ENCODE results near the gene STAP1.
"Not testable (repeated sequence)": the region's sequence is repeated elsewhere in the genome, so short reads cannot be mapped to it uniquely, and the experiment has no call there.

Gene STAP1

GRCh38 chr4:67632492-67632891 lies 74.0 kb downstream of the STAP1 start:
- no peak for DNase-seq

- DNase-seq, result no peak
Measured at GRCh38 chr4:67634741-67635140, 76.2 kb downstream of the STAP1 start.

- DNase-seq, result no peak
Measured at GRCh38 chr4:67635331-67635730, 76.8 kb downstream of the STAP1 start.

GRCh38 chr4:67636978-67637377 lies 78.5 kb downstream of the STAP1 start:
- not testable (repeated sequence) for DNase-seq

- DNase-seq, result no peak
Measured at GRCh38 chr4:67638136-67638535, 79.6 kb downstream of the STAP1 start.

- no peak for DNase-seq
Measured at GRCh38 chr4:67651536-67651935, 93.0 kb downstream of the STAP1 start.

Measured in C1 segment of cervical spinal cord (tissue), 14 donors.